Endothelial cell (in vitro differentiated cells): ENCODE data around the gene VAPA. TPM values are rescaled to one million over a fixed set of nuclear protein-coding genes. Genes with fewer than 3 reads are reported as not detected.

Experiments used
- DNase-seq: peaks from one replicate; pipeline ENCODE4 v3.0.0; 2021; ENCODE audit warnings: low spot score
- H3K27ac Mint-ChIP-seq: one replicate; pipeline ENCODE4 v1.8.0; 2021; ENCODE audit warnings: mixed read lengths, inconsistent platforms; ENCODE audit not compliant: unreplicated experiment
- H3K27me3 Mint-ChIP-seq: one replicate; pipeline ENCODE4 v1.8.0; 2021; ENCODE audit warnings: mild to moderate bottlenecking, moderate library complexity, mixed read lengths, inconsistent platforms; ENCODE audit not compliant: unreplicated experiment
- H3K36me3 Mint-ChIP-seq: one replicate; pipeline ENCODE4 v1.8.0; 2021; ENCODE audit warnings: mild to moderate bottlenecking, low read depth, mixed read lengths, inconsistent platforms; ENCODE audit not compliant: unreplicated experiment
- H3K4me1 Mint-ChIP-seq: one replicate; pipeline ENCODE4 v1.8.0; 2021; ENCODE audit warnings: mild to moderate bottlenecking, mixed read lengths, inconsistent platforms; ENCODE audit not compliant: unreplicated experiment
- H3K4me3 Mint-ChIP-seq: one replicate; pipeline ENCODE4 v1.8.0; 2021; ENCODE audit warnings: mild to moderate bottlenecking, mixed read lengths, inconsistent platforms; ENCODE audit not compliant: unreplicated experiment
- H3K9me3 Mint-ChIP-seq: one replicate; pipeline ENCODE4 v1.8.0; 2021; ENCODE audit warnings: mixed read lengths, inconsistent platforms; ENCODE audit not compliant: unreplicated experiment
- total RNA-seq: library from RNA; stranded (reverse); fragmentation: NEBNext Ultra II Directional; extraction: Animal tissue kit (Norgen Biotek cat#: 25700); gene quantifications from one replicate; pipeline ENCODE4 v1.2.1, GENCODE V29; 2021; ENCODE audit not compliant: unreplicated experiment
- TF ChIP-seq, protein P1 (sequence below): fragments of 200-600 bp; sonication (generic); IDR thresholded peaks from one replicate; pipeline ENCODE4 v1.5.0; 2021; ENCODE audit warnings: antibody characterized with exemption; ENCODE audit not compliant: unreplicated experiment

Gene VAPA
- total RNA-seq, 1 donor from 2014 or later = 180 TPM

DNA sequence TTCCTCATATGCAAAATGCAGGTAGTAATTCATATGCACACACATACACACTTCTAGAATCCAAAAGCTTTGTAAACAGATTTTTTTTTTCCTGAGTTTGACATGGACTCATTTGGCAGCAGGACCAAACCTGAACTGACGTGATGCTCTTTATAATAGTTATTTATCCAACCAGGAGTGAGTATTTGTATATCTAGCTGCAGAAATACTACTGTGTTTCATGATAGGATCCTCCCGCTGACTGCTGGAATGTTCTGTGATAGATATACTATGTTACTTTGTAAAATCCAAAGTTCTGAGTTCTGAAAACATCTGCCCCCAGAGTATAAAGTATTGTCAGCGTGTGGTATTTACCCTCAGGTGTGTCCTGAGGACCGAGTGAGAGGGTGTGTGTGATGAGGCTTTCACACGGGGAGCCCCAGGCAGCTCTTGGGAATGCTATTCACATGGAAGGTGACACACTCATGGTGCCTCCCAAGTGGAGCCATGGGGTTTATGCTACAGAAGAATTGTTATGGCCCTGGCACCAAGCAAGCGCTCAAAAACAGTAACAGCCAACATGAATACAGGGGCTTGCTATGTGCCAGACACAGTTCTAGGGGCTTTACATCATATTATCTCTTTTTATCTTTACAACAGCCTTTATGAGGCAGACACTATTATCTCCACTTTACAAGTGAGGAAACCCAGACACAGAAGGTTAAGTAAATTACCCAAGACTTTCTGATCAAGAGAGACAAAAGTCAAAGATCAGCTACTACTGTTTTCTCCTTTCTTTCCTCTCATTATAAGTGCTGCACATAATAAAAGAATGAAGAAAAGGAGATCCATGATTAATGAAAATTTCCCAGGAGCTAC, 44.7 kb upstream of the VAPA start:
- peaks cover 9% of the 10 kb centered on the region for H3K27me3 Mint-ChIP-seq
- TF ChIP-seq, protein P1, sequence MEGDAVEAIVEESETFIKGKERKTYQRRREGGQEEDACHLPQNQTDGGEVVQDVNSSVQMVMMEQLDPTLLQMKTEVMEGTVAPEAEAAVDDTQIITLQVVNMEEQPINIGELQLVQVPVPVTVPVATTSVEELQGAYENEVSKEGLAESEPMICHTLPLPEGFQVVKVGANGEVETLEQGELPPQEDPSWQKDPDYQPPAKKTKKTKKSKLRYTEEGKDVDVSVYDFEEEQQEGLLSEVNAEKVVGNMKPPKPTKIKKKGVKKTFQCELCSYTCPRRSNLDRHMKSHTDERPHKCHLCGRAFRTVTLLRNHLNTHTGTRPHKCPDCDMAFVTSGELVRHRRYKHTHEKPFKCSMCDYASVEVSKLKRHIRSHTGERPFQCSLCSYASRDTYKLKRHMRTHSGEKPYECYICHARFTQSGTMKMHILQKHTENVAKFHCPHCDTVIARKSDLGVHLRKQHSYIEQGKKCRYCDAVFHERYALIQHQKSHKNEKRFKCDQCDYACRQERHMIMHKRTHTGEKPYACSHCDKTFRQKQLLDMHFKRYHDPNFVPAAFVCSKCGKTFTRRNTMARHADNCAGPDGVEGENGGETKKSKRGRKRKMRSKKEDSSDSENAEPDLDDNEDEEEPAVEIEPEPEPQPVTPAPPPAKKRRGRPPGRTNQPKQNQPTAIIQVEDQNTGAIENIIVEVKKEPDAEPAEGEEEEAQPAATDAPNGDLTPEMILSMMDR = no peak
- no peak for DNase-seq
- no peak overlapping the region for H3K4me3 Mint-ChIP-seq
- H3K36me3 Mint-ChIP-seq = peaks cover 16% of the 10 kb centered on the region
- H3K27ac Mint-ChIP-seq = no peak overlapping the region
- peaks cover 29% of the 10 kb centered on the region for H3K4me1 Mint-ChIP-seq
- peaks cover 11% of the 10 kb centered on the region for H3K9me3 Mint-ChIP-seq

DNA sequence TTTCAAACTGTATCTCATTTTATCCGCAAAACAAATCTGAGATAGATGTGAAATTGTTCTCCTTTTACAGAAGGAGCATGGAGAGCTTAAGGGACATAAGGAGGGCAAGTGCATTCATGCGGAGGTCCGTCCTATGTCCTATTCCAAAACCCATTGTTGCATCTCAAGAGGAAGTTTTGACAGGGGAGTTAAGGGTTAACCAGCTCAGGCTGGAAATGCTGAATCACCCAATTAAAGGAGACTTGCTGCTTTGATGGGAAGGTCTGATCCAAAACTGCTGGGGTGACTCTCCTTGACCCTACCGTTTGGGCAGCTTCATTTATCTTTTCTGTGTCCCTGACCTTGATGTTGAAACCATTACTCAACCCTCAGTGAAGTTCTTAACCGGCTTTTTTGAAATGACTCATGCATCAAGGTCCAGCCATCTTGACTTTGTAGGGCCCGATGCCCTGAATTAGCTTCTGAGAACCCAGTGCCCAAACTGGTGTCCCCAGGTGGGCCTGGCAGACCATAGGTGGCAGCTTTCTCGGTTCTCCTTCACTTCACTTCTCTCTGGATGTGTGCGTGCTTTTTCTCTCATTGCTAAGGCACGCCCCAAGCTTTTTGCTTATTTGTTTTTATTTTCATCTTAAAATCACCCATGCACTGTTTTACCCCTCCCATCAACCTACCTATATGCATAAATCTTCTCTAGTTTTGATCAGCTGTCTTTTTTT, 43.9 kb upstream of the VAPA start:
- Mint-ChIP-seq H3K27me3 (peaks cover 9% of the 10 kb centered on the region), H3K4me3 (no peak overlapping the region), H3K4me1 (peaks cover 29% of the 10 kb centered on the region), H3K9me3 (peaks cover 11% of the 10 kb centered on the region), H3K36me3 (peaks cover 12% of the 10 kb centered on the region), H3K27ac (no peak overlapping the region)
- no peak for DNase-seq
- TF ChIP-seq, protein P1 = no peak

DNA sequence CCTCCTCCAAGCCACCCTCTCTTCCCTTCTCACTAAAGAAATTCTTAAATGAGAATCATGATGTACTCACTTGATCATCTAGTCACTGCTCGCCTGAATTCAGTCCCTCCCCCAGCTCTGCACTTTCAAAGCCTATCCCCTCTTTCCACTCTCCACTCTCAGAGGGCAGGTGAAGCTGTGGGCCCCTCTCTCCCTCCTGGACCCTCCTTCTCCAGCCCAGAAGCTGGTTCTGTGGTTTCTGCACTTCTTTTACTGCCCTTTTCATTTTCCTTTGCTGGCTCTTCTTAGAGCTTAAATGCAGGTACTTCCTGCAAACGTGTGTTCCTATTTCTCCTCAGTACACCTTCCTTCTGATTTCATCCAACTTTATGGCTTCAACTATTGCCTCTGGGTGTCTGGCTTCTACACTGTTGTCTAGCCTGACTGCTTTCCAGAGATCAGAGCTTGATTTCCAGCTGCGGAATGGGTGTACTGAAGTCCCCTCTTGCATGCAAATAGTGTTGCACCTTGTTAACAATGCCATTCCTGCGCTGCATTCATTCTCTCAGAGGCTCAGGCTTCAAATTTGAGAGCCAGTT, 43.3 kb upstream of the VAPA start:
- Mint-ChIP-seq H3K27me3 (peaks cover 9% of the 10 kb centered on the region), H3K4me3 (no peak overlapping the region), H3K36me3 (peaks cover 10% of the 10 kb centered on the region), H3K4me1 (peaks cover 29% of the 10 kb centered on the region), H3K27ac (peak overlapping the region; percentile 7), H3K9me3 (peaks cover 8% of the 10 kb centered on the region)
- no peak for DNase-seq
- TF ChIP-seq, protein P1 = no peak

DNA sequence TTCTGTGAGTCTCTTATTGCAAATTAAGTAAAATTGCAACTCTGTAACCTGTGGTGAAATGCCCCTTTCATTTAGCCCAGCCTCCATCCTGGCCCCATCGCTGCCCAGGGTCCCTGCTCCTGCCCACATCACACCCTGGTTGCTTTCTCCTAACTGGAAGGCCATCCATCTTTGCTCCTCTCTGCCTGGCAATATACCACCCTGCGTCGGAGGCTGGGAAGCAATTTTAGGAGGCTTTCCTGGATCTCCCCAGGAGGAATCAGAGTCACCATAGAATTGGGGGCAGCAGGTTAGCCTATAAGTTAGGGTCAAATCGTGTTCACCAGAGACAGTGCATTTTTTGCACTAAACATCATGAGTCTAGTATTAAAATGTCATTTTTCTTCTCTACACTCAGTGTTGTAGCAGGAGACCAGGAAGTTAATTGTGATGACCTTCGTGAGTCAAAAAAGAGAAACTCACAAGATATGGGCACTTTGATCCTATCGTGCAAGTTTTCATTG, 42.5 kb upstream of the VAPA start:
- peaks cover under 1% of the 10 kb centered on the region for H3K9me3 Mint-ChIP-seq
- H3K27ac Mint-ChIP-seq = no peak overlapping the region
- H3K27me3 Mint-ChIP-seq = peaks cover 5% of the 10 kb centered on the region
- DNase-seq = no peak
- H3K36me3 Mint-ChIP-seq = peaks cover 2% of the 10 kb centered on the region
- TF ChIP-seq, protein P1 = no peak
- H3K4me1 Mint-ChIP-seq = peaks cover 30% of the 10 kb centered on the region
- H3K4me3 Mint-ChIP-seq = no peak overlapping the region
